B cell (primary cell): ENCODE data around the gene AKAP9. TPM values are rescaled to one million over a fixed set of nuclear protein-coding genes. Genes with fewer than 3 reads are reported as not detected.

Experiments used
- ATAC-seq: fragments of 200-7000 bp; cut with Tn5 transposase; one replicate; pipeline ENCODE4 v1.10.0; 2021; ENCODE audit warnings: low read depth, mild to moderate bottlenecking, moderate number of reproducible peaks, moderate library complexity
- CTCF ChIA-PET: fragments of 350-600 bp; sonication (Branson Sonifier 250); formaldehyde crosslinking; loops from one replicate; lab custom pipeline; 2021; ENCODE audit warnings: antibody characterized with exemption, inconsistent platforms; lab: Charles Lee
- POLR2A ChIA-PET: fragments of 350-600 bp; sonication (Branson Sonifier 250); formaldehyde crosslinking; loops from one replicate; lab custom pipeline; 2021; ENCODE audit warnings: antibody characterized with exemption; lab: Charles Lee
- DNase-seq: peaks from one replicate; pipeline ENCODE4 v3.0.0; 2013
- H2AFZ ChIP-seq: 2 replicates; pipeline ENCODE4 v1.6.1; 2012; ENCODE audit warnings: mild to moderate bottlenecking, low read depth, low read length; ENCODE audit not compliant: insufficient read depth, poor library complexity, severe bottlenecking
- H3K27ac ChIP-seq, 2 donors: 1 replicate in 1 of 2; 2 replicates in 1 of 2; pipeline ENCODE4 v1.5.1; 2012 to 2013; ENCODE audit warnings: low read length in 2 of 2, mild to moderate bottlenecking in 2 of 2, moderate library complexity in 1 of 2
- H3K27me3 ChIP-seq, 4 experiments: fragments of 200-600 bp in 1 of 4; sonication (generic) in 1 of 4; replicated peaks in 1 of 4; 1 replicate in 2 of 4; 2 replicates in 2 of 4; pipeline versions ENCODE4 v1.6.1 to v1.7.0; 2013 to 2016; ENCODE audit warnings: low read length in 3 of 4, mild to moderate bottlenecking in 2 of 4, mixed read lengths in 1 of 4, moderate library complexity in 1 of 4; ENCODE audit not compliant: insufficient read depth in 4 of 4, control insufficient read depth in 3 of 4; ENCODE audit errors: control extremely low read depth in 1 of 4
- H3K36me3 ChIP-seq, 2 experiments: replicated peaks in 1 of 2; 1 replicate in 1 of 2; 2 replicates in 1 of 2; pipeline versions ENCODE4 v1.6.1 to v1.7.1; 2013; ENCODE audit warnings: low read length in 1 of 2; ENCODE audit not compliant: insufficient read depth in 2 of 2, control insufficient read depth in 1 of 2; ENCODE audit errors: control extremely low read depth in 1 of 2, extremely low read depth in 1 of 2
- H3K4me1 ChIP-seq, 2 donors: fragments of 200-600 bp in 1 of 2; sonication (generic) in 1 of 2; 1 replicate in 1 of 2; 2 replicates in 1 of 2; pipeline versions ENCODE4 v1.5.1 to v1.6.1; 2013 to 2017; ENCODE audit warnings: low read length in 2 of 2; ENCODE audit not compliant: control insufficient read depth in 2 of 2, insufficient read depth in 2 of 2
- H3K4me2 ChIP-seq: replicated peaks from 2 replicates; pipeline ENCODE3; 2012; ENCODE audit warnings: mild to moderate bottlenecking, low read depth, low read length; ENCODE audit not compliant: poor library complexity, severe bottlenecking
- H3K4me3 ChIP-seq, 5 experiments: fragments of 200-600 bp in 1 of 5; sonication (generic) in 1 of 5; 1 replicate in 3 of 5; 2 replicates in 2 of 5; pipeline versions ENCODE4 v1.5.1 to v1.7.0; 2011 to 2016; ENCODE audit warnings: low read length in 4 of 5, mild to moderate bottlenecking in 4 of 5, low read depth in 2 of 5, control low read depth in 1 of 5, moderate library complexity in 1 of 5; ENCODE audit not compliant: insufficient read depth in 1 of 5; ENCODE audit errors: control extremely low read depth in 1 of 5, extremely low read depth in 1 of 5
- H3K79me2 ChIP-seq: fragments of 200-600 bp; sonication (generic); one replicate; pipeline ENCODE4 v1.6.0; 2016; ENCODE audit warnings: low read length; ENCODE audit not compliant: control insufficient read depth, insufficient read depth
- H3K9ac ChIP-seq: fragments of 200-600 bp; sonication (generic); 2 replicates; pipeline ENCODE4 v1.6.1; 2017; ENCODE audit warnings: mild to moderate bottlenecking, low read length, moderate library complexity
- H3K9me3 ChIP-seq, 3 donors: one replicate each; pipeline versions ENCODE4 v1.6.1 to v1.7.1; 2013; ENCODE audit warnings: low read length in 2 of 3; ENCODE audit not compliant: control insufficient read depth in 2 of 3, insufficient read depth in 1 of 3; ENCODE audit errors: control extremely low read depth in 1 of 3
- H4K20me1 ChIP-seq: 2 replicates; pipeline ENCODE4 v1.6.0; 2012; ENCODE audit warnings: mild to moderate bottlenecking, low read length; ENCODE audit not compliant: insufficient read depth, control insufficient read depth, poor library complexity, severe bottlenecking
- H3K27ac Mint-ChIP-seq: one replicate; pipeline ENCODE4 v1.8.0; 2021; ENCODE audit warnings: mixed read lengths
- H3K27me3 Mint-ChIP-seq: one replicate; pipeline ENCODE4 v1.8.0; 2021; ENCODE audit warnings: mixed read lengths
- H3K4me1 Mint-ChIP-seq: one replicate; pipeline ENCODE4 v1.8.0; 2021; ENCODE audit warnings: mixed read lengths
- H3K4me3 Mint-ChIP-seq: one replicate; pipeline ENCODE4 v1.8.0; 2021; ENCODE audit warnings: mixed read lengths
- H3K9me3 Mint-ChIP-seq: one replicate; pipeline ENCODE4 v1.8.0; 2022; ENCODE audit warnings: mixed read lengths; ENCODE audit not compliant: insufficient read depth
- CTCF ChIP-seq: fragments of 200-600 bp; IDR thresholded peaks from one replicate; pipeline ENCODE4 v1.8.0; 2022; ENCODE audit warnings: antibody characterized with exemption, mild to moderate bottlenecking
- EZH2 ChIP-seq: IDR thresholded peaks from 2 replicates; pipeline ENCODE4 v1.6.1; 2012; ENCODE audit warnings: borderline replicate concordance, low read depth, mild to moderate bottlenecking, moderate library complexity, low read length; ENCODE audit not compliant: insufficient read depth, poor library complexity, severe bottlenecking
- WGBS: methylation state at CpG from one replicate; pipeline ENCODE4 v1.1.5; 2013; ENCODE audit warnings: missing lambda C conversion rate; ENCODE audit not compliant: insufficient coverage; 5-methylcytosine and 5-hydroxymethylcytosine counted together
- intact Hi-C: fragments of 100-400 bp; cut with micrococcal nuclease; formaldehyde crosslinking; loops from one replicate; pipeline ENCODE4 v1.10.0; 2022
- polyA plus RNA-seq: library from polyadenylated mRNA; depleted of rRNA; stranded (reverse); fragments of >200 nt; gene quantifications from 2 replicates; pipeline ENCODE4 v1.2.3, GENCODE V29; 2012
- total RNA-seq, 2 donors: library from RNA; stranded (reverse); fragments of 120-200 nt in 1 of 2; gene quantifications; 1 replicate in 1 of 2; 2 replicates in 1 of 2; pipeline versions ENCODE4 v1.2.3 to v1.2.4, GENCODE V29; 2013 to 2022

The AKAP9 gene
- total and polyA plus RNA-seq, 2 donors (not counting 1 experiment from before 2014, with no cell fraction given): 19.3 to 106 TPM

DNA sequence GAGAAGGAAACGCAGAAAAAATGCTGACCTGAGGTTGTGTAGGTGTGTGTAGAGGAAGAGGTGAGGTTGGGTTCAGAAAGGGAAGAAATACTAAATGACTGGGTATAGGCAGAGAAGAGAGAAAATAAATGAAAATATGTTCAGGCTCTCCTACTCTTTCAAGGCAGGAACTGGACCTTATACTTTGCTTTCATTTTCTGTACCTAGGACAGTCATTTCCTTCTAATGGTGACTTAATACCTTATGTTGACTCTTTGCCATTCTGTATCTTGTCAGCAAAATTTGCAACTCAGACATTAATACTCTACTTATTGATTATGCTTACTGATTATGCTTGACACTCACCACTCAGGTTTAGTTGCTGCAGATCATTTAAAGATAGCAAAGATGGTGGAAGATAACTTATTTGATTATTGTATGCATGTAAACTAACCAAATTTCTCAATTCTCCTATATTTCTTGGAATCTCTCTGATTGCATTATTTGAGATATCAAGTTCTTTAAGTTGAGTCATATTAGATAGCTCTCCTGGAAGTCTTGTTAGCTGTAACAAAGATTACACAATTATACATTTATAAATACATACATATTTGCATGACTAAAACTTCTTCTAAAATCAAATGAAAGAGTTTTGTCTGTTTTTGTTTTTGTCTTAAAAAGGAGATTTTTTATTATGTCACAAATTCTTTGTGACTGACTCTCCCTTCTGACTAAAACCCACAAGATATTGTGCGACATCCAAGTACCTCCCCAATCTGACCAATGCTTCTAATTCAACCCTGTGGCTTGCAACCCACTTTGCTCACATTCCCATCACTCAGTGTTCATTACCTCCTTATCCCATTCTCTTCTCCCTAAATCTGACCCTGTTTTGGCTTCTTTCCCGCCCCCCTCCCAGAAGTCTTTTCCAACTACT is 218.3 kb downstream of the AKAP9 start:
- POLR2A ChIA-PET: no interaction called here
- no peaks in the 10 kb centered on the region for H3K4me1 Mint-ChIP-seq
- Histone ChIP-seq H3K27me3 (peaks cover 0 to 2% (median 0%) of the 10 kb centered on the region in 4 experiments), H4K20me1 (no peaks in the 10 kb centered on the region), H3K4me1 (no peaks in the 10 kb centered on the region), H3K4me2 (no peak overlapping the region), H3K27ac (no peak overlapping the region), H2AFZ (no peak overlapping the region), H3K79me2 (no peaks in the 10 kb centered on the region), H3K9ac (no peak overlapping the region), H3K4me3 (no peak overlapping the region), H3K9me3 (no peaks in the 10 kb centered on the region), H3K36me3 (no peaks in the 10 kb centered on the region)
- 84% methylated on average over 3 of the region's 3 CpGs for WGBS
- peaks cover 14% of the 10 kb centered on the region for H3K27me3 Mint-ChIP-seq
- DNase-seq: no peak
- H3K27ac Mint-ChIP-seq: no peak overlapping the region
- intact Hi-C loops: no loop called here
- ATAC-seq: no peak
- no peaks in the 10 kb centered on the region for H3K9me3 Mint-ChIP-seq
- CTCF ChIA-PET: no interaction called here
- no peak for TF ChIP-seq CTCF
- no peak for TF ChIP-seq EZH2
- H3K4me3 Mint-ChIP-seq: no peak overlapping the region

Other genes starting within 250 kb of the AKAP9 start
- gene MTERF1, start 60.2 kb upstream of the AKAP9 start, total RNA-seq: 33.7 and 34.4 TPM in 2 replicates
- gene MTERF1, start 60.2 kb upstream of the AKAP9 start, polyA plus RNA-seq: 5.4 and 7.7 TPM in 2 replicates
- 36.1 and 37.9 TPM in 2 replicates for gene CYP51A1, start 193.6 kb downstream of the AKAP9 start, total RNA-seq
- 6.3 and 17.5 TPM in 2 replicates for gene CYP51A1, start 193.6 kb downstream of the AKAP9 start, polyA plus RNA-seq
- gene LRRD1, start 238.3 kb downstream of the AKAP9 start, total RNA-seq: 0.15 and 0.17 TPM in 2 replicates
- 0.03 TPM in 1 of 2 replicates, not detected in the other for gene LRRD1, start 238.3 kb downstream of the AKAP9 start, polyA plus RNA-seq